GM12878 (cell line): Measurements from ENCODE around the gene ADAM11. TPM values are rescaled to one million over a fixed set of nuclear protein-coding genes. Genes with fewer than 3 reads are reported as not detected.

Source experiments
- ATAC-seq: fragments of 200-7000 bp; cut with Tn5 transposase; 3 replicates; pipeline ENCODE4 v1.9.1; 2020; ENCODE audit warnings: mild to moderate bottlenecking, moderate library complexity
- BruUV-seq: library from RNA; stranded (reverse); fragments of 400-500 nt; replicated peaks from 2 replicates; lab custom pipeline; 2021; lab: Mats Ljungman, UMichigan
- CTCF ChIA-PET: fragments of 300-600 bp; sonication (Branson Sonifier 250); formaldehyde crosslinking; extraction: SDS; loops from one replicate; lab custom pipeline; 2021; ENCODE audit warnings: inconsistent platforms; lab: Yijun Ruan, JAX
- POLR2A ChIA-PET: fragments of 350-600 bp; formaldehyde crosslinking; extraction: SDS; loops from one replicate; lab custom pipeline; 2021; ENCODE audit warnings: inconsistent platforms; lab: Charles Lee
- RAD21 ChIA-PET: fragments of 300-600 bp; sonication (Branson Sonifier 250); formaldehyde crosslinking; loops from one replicate; lab custom pipeline; 2023; ENCODE audit warnings: antibody characterized with exemption; ENCODE audit not compliant: unreplicated experiment; lab: Charles Lee
- SMC1A ChIA-PET: fragments of 300-600 bp; sonication (Branson Sonifier 250); formaldehyde crosslinking; loops from one replicate; lab custom pipeline; 2023; ENCODE audit not compliant: unreplicated experiment, uncharacterized antibody; lab: Charles Lee
- DNase-seq: peaks from one replicate; pipeline ENCODE4 v3.0.0-alpha.2; 2011; ENCODE audit warnings: low read depth, low spot score
- FAIRE-seq: peaks from 3 replicates; lab custom pipeline; 2011; peaks lifted over from hg19 to GRCh38; lab: Jason Lieb, UNC
- H2AFZ ChIP-seq: 2 replicates; pipeline ENCODE4 v1.6.0; 2011; ENCODE audit warnings: low read depth, low read length, control low read depth; ENCODE audit not compliant: control insufficient read depth
- H3K27ac ChIP-seq: 2 replicates; pipeline ENCODE4 v1.5.1; 2011; ENCODE audit warnings: control low read depth; ENCODE audit not compliant: control insufficient read depth, insufficient read depth
- H3K27me3 ChIP-seq, 2 experiments: replicated peaks in 1 of 2; 2 replicates each; pipeline versions ENCODE4 v1.6.0 to v1.6.1; 2011; ENCODE audit warnings: low read length in 1 of 2; ENCODE audit not compliant: control insufficient read depth in 2 of 2, insufficient read depth in 2 of 2
- H3K36me3 ChIP-seq, 2 experiments: 2 replicates each; pipeline ENCODE4 v1.5.1; 2011; ENCODE audit warnings: low read length in 1 of 2; ENCODE audit not compliant: control insufficient read depth in 2 of 2, insufficient read depth in 2 of 2
- H3K4me1 ChIP-seq: 2 replicates; pipeline ENCODE4 v1.6.1; 2011; ENCODE audit warnings: mild to moderate bottlenecking, low read length, moderate library complexity, mixed read lengths; ENCODE audit not compliant: control insufficient read depth, insufficient read depth
- H3K4me2 ChIP-seq: 2 replicates; pipeline ENCODE4 v1.6.0; 2011; ENCODE audit warnings: control low read depth; ENCODE audit not compliant: control insufficient read depth, insufficient read depth
- H3K4me3 ChIP-seq: fragments of 200-600 bp; sonication (generic); 2 replicates; pipeline ENCODE4 v1.5.1; 2016
- H3K79me2 ChIP-seq: 2 replicates; pipeline ENCODE4 v1.6.0; 2011; ENCODE audit warnings: low read length; ENCODE audit not compliant: control insufficient read depth, insufficient read depth
- H3K9ac ChIP-seq: 2 replicates; pipeline ENCODE4 v1.8.0; 2011; ENCODE audit warnings: low read length, control low read depth, mixed read lengths; ENCODE audit not compliant: control insufficient read depth, insufficient read depth
- H3K9me3 ChIP-seq: replicated peaks from 3 replicates; pipeline ENCODE4 v1.5.1; 2011; ENCODE audit warnings: mild to moderate bottlenecking, low read length; ENCODE audit not compliant: control insufficient read depth, insufficient read depth
- H4K20me1 ChIP-seq: 2 replicates; pipeline ENCODE4 v1.6.0; 2011; ENCODE audit not compliant: control insufficient read depth, insufficient read depth
- ATF7 ChIP-seq: fragments of 450-650 bp; IDR thresholded peaks from 2 replicates; pipeline ENCODE4 v1.6.1; 2016; ENCODE audit warnings: low read depth, mild to moderate bottlenecking
- BHLHE40 ChIP-seq, 2 experiments: fragments of 450-650 bp in 1 of 2; IDR thresholded peaks; 2 replicates each; pipeline ENCODE4 v1.6.1; 2011 to 2017; ENCODE audit warnings: low read depth in 2 of 2, borderline replicate concordance in 1 of 2, improper control_type of control experiment in 1 of 2, low read length in 1 of 2, mild to moderate bottlenecking in 1 of 2
- CREB1 ChIP-seq: IDR thresholded peaks from 2 replicates; pipeline ENCODE4 v1.6.1; 2012; ENCODE audit warnings: low read depth, mild to moderate bottlenecking, inconsistent platforms
- CTCF ChIP-seq, 3 experiments: IDR thresholded peaks in 2 of 3; conservative IDR thresholded peaks in 1 of 3; 2 replicates each; pipeline ENCODE4 v1.5.1; 2011; ENCODE audit warnings: low read depth in 3 of 3, low read length in 3 of 3, mild to moderate bottlenecking in 3 of 3, control low read depth in 2 of 3, moderate library complexity in 2 of 3, inconsistent platforms in 1 of 3, mixed read lengths in 1 of 3; ENCODE audit not compliant: control insufficient read depth in 2 of 3, insufficient read depth in 1 of 3; ENCODE audit errors: extremely low read depth in 1 of 3
- ESRRA ChIP-seq: IDR thresholded peaks from 2 replicates; pipeline ENCODE4 v1.6.1; 2012; ENCODE audit warnings: mild to moderate bottlenecking, low read length, improper control_type of control experiment
- FOS ChIP-seq: IDR thresholded peaks from 3 replicates; pipeline ENCODE4 v1.6.1; 2011; ENCODE audit warnings: borderline replicate concordance; ENCODE audit not compliant: insufficient read length; ENCODE audit errors: extremely low read depth
- HDGF ChIP-seq: fragments of 450-650 bp; IDR thresholded peaks from 2 replicates; pipeline ENCODE4 v1.6.1; 2016; ENCODE audit warnings: antibody characterized with exemption
- IRF4 ChIP-seq: IDR thresholded peaks from 2 replicates; pipeline ENCODE4 v1.6.1; 2011; ENCODE audit warnings: low read depth, low read length
- JUND ChIP-seq: IDR thresholded peaks from 2 replicates; pipeline ENCODE4 v1.6.1; 2012; ENCODE audit warnings: low read depth, mild to moderate bottlenecking, low read length, improper control_type of control experiment, moderate library complexity
- NBN ChIP-seq: fragments of 450-650 bp; IDR thresholded peaks from 2 replicates; pipeline ENCODE4 v1.6.1; 2016
- NR2C1 ChIP-seq: fragments of 450-650 bp; IDR thresholded peaks from 2 replicates; pipeline ENCODE4 v1.6.1; 2017; ENCODE audit warnings: antibody characterized with exemption, mild to moderate bottlenecking, moderate library complexity
- PAX5 ChIP-seq: IDR thresholded peaks from 2 replicates; pipeline ENCODE4 v1.6.1; 2011; ENCODE audit warnings: low read depth, low read length, borderline replicate concordance
- RCOR1 ChIP-seq: conservative IDR thresholded peaks from 2 replicates; pipeline ENCODE4 v1.6.1; 2012; ENCODE audit warnings: low read depth, low read length, improper control_type of control experiment
- SMARCA5 ChIP-seq: fragments of 450-650 bp; IDR thresholded peaks from 2 replicates; pipeline ENCODE4 v1.6.1; 2017; ENCODE audit warnings: mild to moderate bottlenecking
- SMC3 ChIP-seq: IDR thresholded peaks from 2 replicates; pipeline ENCODE4 v1.6.1; 2011; ENCODE audit warnings: low read length, improper control_type of control experiment, borderline replicate concordance
- SREBF1 ChIP-seq: IDR thresholded peaks from 2 replicates; pipeline ENCODE4 v1.6.1; 2012; ENCODE audit warnings: mild to moderate bottlenecking, low read length
- SRF ChIP-seq, 2 experiments: IDR thresholded peaks; 2 replicates each; pipeline ENCODE4 v1.6.1; 2011; ENCODE audit warnings: low read depth in 2 of 2, low read length in 2 of 2, mild to moderate bottlenecking in 1 of 2, moderate library complexity in 1 of 2
- YY1 ChIP-seq: IDR thresholded peaks from 2 replicates; pipeline ENCODE4 v1.6.1; 2011; ENCODE audit warnings: low read depth, mild to moderate bottlenecking, low read length
- ZNF217 ChIP-seq: fragments of 450-650 bp; IDR thresholded peaks from 2 replicates; pipeline ENCODE4 v1.6.1; 2017; ENCODE audit warnings: antibody characterized with exemption, mild to moderate bottlenecking
- ZNF274 ChIP-seq: IDR thresholded peaks from one replicate; pipeline ENCODE4 v1.8.0; 2011; ENCODE audit not compliant: insufficient read length, insufficient read depth
- WGBS: methylation state at CpG from one replicate; pipeline ENCODE4 v1.1.6; 2016; ENCODE audit warnings: low lambda C conversion rate; ENCODE audit not compliant: insufficient replicate concordance, insufficient coverage; ENCODE audit errors: missing lambda C conversion rate; 5-methylcytosine and 5-hydroxymethylcytosine counted together
- in situ Hi-C: fragments of 300-500 bp; cut with MboI; formaldehyde crosslinking; loops from 9 replicates; pipeline ENCODE4 v1.14.3; 2018; ENCODE audit warnings: mixed read lengths
- intact Hi-C: fragments of 100-400 bp; cut with micrococcal nuclease; formaldehyde crosslinking; loops from one replicate; pipeline ENCODE4 v1.14.2; 2022; ENCODE audit not compliant: unreplicated experiment
- polyA plus RNA-seq, 11 experiments: library from polyadenylated mRNA; depleted of rRNA in 4 of 11; unstranded in 6 of 11; stranded (reverse) in 5 of 11; fragments of >200 nt; fragmentation: Nextera tagmentation in 4 of 11; fragmentation: Illumina TruSeq in 1 of 11; extraction: Ambion mirVana in 4 of 11; extraction: Trizol in 1 of 11; gene quantifications; 1 replicate in 1 of 11; 2 replicates in 10 of 11; pipeline versions ENCODE4 v1.2.1 to v1.2.3, GENCODE V29; 2011 to 2016; ENCODE audit warnings: inconsistent platforms in 2 of 11, missing spikeins in 2 of 11, low read depth in 1 of 11
- total RNA-seq, 4 experiments: library from RNA; depleted of rRNA in 3 of 4; stranded (reverse); fragments of >200 nt in 3 of 4; fragmentation: Illumina TruSeq in 1 of 4; extraction: Trizol in 1 of 4; gene quantifications; 2 replicates each; pipeline versions ENCODE4 v1.2.1 to v1.2.3, GENCODE V29; 2013 to 2021
- TF ChIP-seq, protein P1 (sequence below): IDR thresholded peaks from 2 replicates; pipeline ENCODE4 v1.6.1; 2012; ENCODE audit warnings: low read depth, low read length, improper control_type of control experiment

Gene ADAM11
- total and polyA plus RNA-seq, 10 of the 15 experiments (the other 5 are each of a cell fraction or from before 2014, with no cell fraction given), result 0.03 to 0.37 (median 0.06) TPM; not detected in 3

DNA sequence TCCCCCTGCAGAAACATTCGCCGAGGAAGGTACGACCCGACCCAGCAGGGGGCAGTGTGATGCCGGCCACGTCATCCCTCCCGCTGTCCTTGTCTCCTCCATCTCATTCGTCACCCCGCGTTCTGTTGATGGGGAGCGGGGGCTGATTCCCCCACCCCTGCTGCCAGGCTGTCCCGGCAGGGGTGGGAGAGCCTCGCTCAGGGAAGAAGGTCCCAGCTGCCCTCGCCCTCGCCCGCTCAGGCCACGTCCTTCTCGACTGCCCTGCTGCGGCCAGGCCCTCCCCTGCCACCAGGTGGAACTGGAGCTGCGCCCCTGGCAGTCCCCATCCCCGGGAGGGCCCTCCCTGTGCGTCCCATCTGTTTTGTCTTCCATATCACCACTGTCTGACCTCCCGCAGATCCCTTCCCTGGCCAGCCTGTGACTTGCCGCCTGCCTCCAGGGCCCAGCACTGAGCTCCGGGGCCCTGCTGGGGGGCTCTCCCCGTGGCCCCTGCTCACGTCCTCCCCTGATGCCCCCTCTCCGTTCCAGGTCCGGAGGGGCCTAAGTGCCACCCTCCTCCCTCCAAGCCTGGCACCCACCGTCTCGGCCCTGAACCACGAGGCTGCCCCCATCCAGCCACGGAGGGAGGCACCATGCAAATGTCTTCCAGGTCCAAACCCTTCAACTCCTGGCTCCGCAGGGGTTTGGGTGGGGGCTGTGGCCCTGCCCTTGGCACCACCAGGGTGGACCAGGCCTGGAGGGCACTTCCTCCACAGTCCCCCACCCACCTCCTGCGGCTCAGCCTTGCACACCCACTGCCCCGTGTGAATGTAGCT is 20.6 kb downstream of the ADAM11 start:
- in situ Hi-C loops (loop anchor here (5.0 to 10.0 kb wide), 2 partner anchors 88 to 345 kb away; no protein-coding TSS in a partner anchor), intact Hi-C loops (loop anchor here (5.0 to 10.0 kb wide), 2 partner anchors 243 to 245 kb away; no protein-coding TSS in a partner anchor)
- no peaks in the 10 kb centered on the region; the same call in 1 of the 2 replicates for H4K20me1 ChIP-seq
- peak; percentile 92 for FAIRE-seq
- H2AFZ ChIP-seq, result peak overlapping the region; percentile 89
- H3K79me2 ChIP-seq, result no peaks in the 10 kb centered on the region
- whole genome bisulfite sequencing, result 9% methylated on average over 34 of the region's 36 CpGs
- H3K36me3 ChIP-seq, result no peaks in the 10 kb centered on the region
- H3K9ac ChIP-seq, result no peak overlapping the region
- CTCF ChIA-PET, result interaction anchor here (0.6 to 12.1 kb wide), 20 partner anchors 8 to 419 kb away, joined by 3 to 175 read pairs (median 4); partner anchors contain the start of genes ACBD4 and HEXIM2
- H3K9me3 ChIP-seq, result no peaks in the 10 kb centered on the region
- H3K4me1 ChIP-seq, result peaks cover 6% of the 10 kb centered on the region; the same call in 1 of the 2 replicates
- BruUV-seq, result no TSS peak
- peak; percentile 17 for DNase-seq
- H3K4me2 ChIP-seq, result peak overlapping the region; percentile 89
- SMC1A ChIA-PET, result interaction anchor here (0.7 to 1.2 kb wide), 5 partner anchors 48 to 162 kb away, joined by 3 to 4 read pairs (median 3); partner anchors contain the start of gene EFTUD2
- RAD21 ChIA-PET, result interaction anchor here (0.8 to 3.3 kb wide), 8 partner anchors 49 to 418 kb away, joined by 3 to 13 read pairs (median 4); no protein-coding TSS in a partner anchor
- no peak overlapping the region for H3K4me3 ChIP-seq
- ATAC-seq, result peak; percentile 48
- no peaks in the 10 kb centered on the region; a peak in 1 of 4 replicates for H3K27me3 ChIP-seq
- H3K27ac ChIP-seq, result no peak overlapping the region
- POLR2A ChIA-PET, result interaction anchor here (0.5 kb wide), 1 partner anchor 278 kb away, joined by 3 read pairs; no protein-coding TSS in a partner anchor
- TF ChIP-seq HDGF (peak; percentile 61; the same call in 1 of the 2 replicates), ESRRA (0 out of 2 replicates have a peak, but pooled peaks have one; percentile 12), ZNF274 (no peak), ZNF217 (no peak), NR2C1 (no peak), CTCF (IDR thresholded peaks at IDR 0.05 in 2 of 3, conservative IDR thresholded peaks at IDR 0.05 in 1 of 3; ENCODE audit: control insufficient read depth in 2 of 3, extremely low read depth in 1 of 3, insufficient read depth in 1 of 3, low read depth in 3 of 3, low read length in 3 of 3) (peak; percentile 80 to 93 (median 86)), SMC3 (peak; percentile 53; the same call in 1 of the 2 replicates), CREB1 (peak; percentile 94), SREBF1 (no peak), NBN (peak; percentile 48; the same call in 1 of the 2 replicates), JUND (peak; percentile 54; the same call in 1 of the 2 replicates), BHLHE40 (IDR thresholded peaks at IDR 0.05; ENCODE audit: borderline replicate concordance in 1 of 2, low read depth in 2 of 2, low read length in 1 of 2) (peak in 1 of 2 experiments; percentile 18; a peak in 1 of 4 replicates), RCOR1 (no peak), YY1 (peak; percentile 74), FOS (no peak), SMARCA5 (0 out of 2 replicates have a peak, but pooled peaks have one; percentile 16), SRF (IDR thresholded peaks at IDR 0.05; ENCODE audit: low read depth in 2 of 2, low read length in 2 of 2) (no peak), PAX5 (no peak), IRF4 (0 out of 2 replicates have a peak, but pooled peaks have one; percentile 35), ATF7 (peak; percentile 80)
- TF ChIP-seq, protein P1, sequence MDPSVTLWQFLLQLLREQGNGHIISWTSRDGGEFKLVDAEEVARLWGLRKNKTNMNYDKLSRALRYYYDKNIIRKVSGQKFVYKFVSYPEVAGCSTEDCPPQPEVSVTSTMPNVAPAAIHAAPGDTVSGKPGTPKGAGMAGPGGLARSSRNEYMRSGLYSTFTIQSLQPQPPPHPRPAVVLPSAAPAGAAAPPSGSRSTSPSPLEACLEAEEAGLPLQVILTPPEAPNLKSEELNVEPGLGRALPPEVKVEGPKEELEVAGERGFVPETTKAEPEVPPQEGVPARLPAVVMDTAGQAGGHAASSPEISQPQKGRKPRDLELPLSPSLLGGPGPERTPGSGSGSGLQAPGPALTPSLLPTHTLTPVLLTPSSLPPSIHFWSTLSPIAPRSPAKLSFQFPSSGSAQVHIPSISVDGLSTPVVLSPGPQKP, result peak; percentile 5; the same call in 1 of the 2 replicates
